Esophagus muscularis mucosa (tissue), 4 donors: ENCODE measurements around the gene ZNF195. TPM values are rescaled to one million over a fixed set of nuclear protein-coding genes. Genes with fewer than 3 reads are reported as not detected.
"Not testable (repeated sequence)": the region's sequence is repeated elsewhere in the genome, so short reads cannot be mapped to it uniquely, and the experiment has no call there.

Experiments
- DNase-seq: peaks from one replicate; pipeline ENCODE4 v3.0.0-alpha.2; 2017; ENCODE audit errors: extremely low spot score
- H3K27ac ChIP-seq, 4 donors: fragments of 200-600 bp; sonication (generic); replicated peaks in 1 of 4; 1 replicate in 3 of 4; 2 replicates in 1 of 4; pipeline ENCODE4 v1.5.1; 2016 to 2019; ENCODE audit warnings: mild to moderate bottlenecking in 1 of 4
- H3K27me3 ChIP-seq, 4 donors: fragments of 200-600 bp; sonication (generic); one replicate each; pipeline versions ENCODE4 v1.5.1 to v1.6.0; 2016 to 2019
- H3K36me3 ChIP-seq, 4 donors: fragments of 200-600 bp; sonication (generic); one replicate each; pipeline ENCODE4 v1.5.1; 2016 to 2019
- H3K4me1 ChIP-seq, 4 donors: fragments of 200-600 bp; sonication (generic); one replicate each; pipeline ENCODE4 v1.5.1; 2016 to 2019
- H3K4me3 ChIP-seq, 4 donors: fragments of 200-600 bp; sonication (generic); 1 replicate in 2 of 4; 2 replicates in 2 of 4; pipeline ENCODE4 v1.5.1; 2016 to 2019; ENCODE audit warnings: mild to moderate bottlenecking in 4 of 4, moderate library complexity in 1 of 4
- H3K9me3 ChIP-seq, 4 donors: fragments of 200-600 bp; sonication (generic); 1 replicate in 3 of 4; 2 replicates in 1 of 4; pipeline ENCODE4 v1.5.1; 2016 to 2019
- CTCF ChIP-seq, 3 experiments: fragments of 200-600 bp in 2 of 3; fragments of 450-650 bp in 1 of 3; sonication (generic) in 2 of 3; IDR thresholded peaks; one replicate each; pipeline ENCODE4 v1.5.1; 2017 to 2019; ENCODE audit warnings: antibody characterized with exemption in 3 of 3, mild to moderate bottlenecking in 2 of 3, moderate library complexity in 1 of 3
- EP300 ChIP-seq: sonication (generic); formaldehyde crosslinking; IDR thresholded peaks from one replicate; pipeline ENCODE4 v1.6.1; 2017; ENCODE audit warnings: antibody characterized with exemption
- POLR2A ChIP-seq: fragments of 450-650 bp; IDR thresholded peaks from one replicate; pipeline ENCODE4 v1.6.1; 2017; ENCODE audit warnings: antibody characterized with exemption, moderate library complexity, mild to moderate bottlenecking, low read depth
- POLR2AphosphoS5 ChIP-seq, 2 donors: sonication (generic); formaldehyde crosslinking; IDR thresholded peaks; one replicate each; pipeline ENCODE4 v1.6.1; 2017; ENCODE audit warnings: antibody characterized with exemption in 2 of 2
- WGBS: methylation state at CpG from one replicate; pipeline ENCODE4 v1.1.5; 2018; 5-methylcytosine and 5-hydroxymethylcytosine counted together
- intact Hi-C: fragments of 100-400 bp; cut with DNase I; formaldehyde crosslinking; loops from one replicate; pipeline ENCODE4 v1.15.1; 2023
- small RNA-seq, 3 donors: library from RNA; depleted of rRNA; stranded (forward); fragments of <200 nt; gene quantifications; one replicate each; pipeline ENCODE3, GENCODE V24; 2016
- total RNA-seq, 4 donors: library from RNA; depleted of rRNA; stranded (reverse); fragments of >200 nt; gene quantifications; one replicate each; pipeline versions ENCODE4 v1.1.0 to v1.2.1, GENCODE V29; 2016

ZNF195 gene
- total RNA-seq, 4 donors from 2014 or later = 9.4 to 15.7 (median 12.5) TPM

GRCh38 chr11:3338569-3339339 lies 40.2 kb downstream of the ZNF195 start:
- intact Hi-C loops = no loop called here
- no peaks in the 10 kb centered on the region for H3K9me3 ChIP-seq
- no peak for TF ChIP-seq EP300
- TF ChIP-seq CTCF (IDR thresholded peaks at IDR 0.05) = no peak
- TF ChIP-seq POLR2A = no peak
- no peak for TF ChIP-seq POLR2AphosphoS5 (IDR thresholded peaks at IDR 0.05)
- H3K4me3 ChIP-seq = no peak overlapping the region
- peaks cover 0 to 37% (median under 1%) of the 10 kb centered on the region in 4 donors for H3K27me3 ChIP-seq
- H3K36me3 ChIP-seq = no peaks in the 10 kb centered on the region
- H3K4me1 ChIP-seq = no peaks in the 10 kb centered on the region
- H3K27ac ChIP-seq = no peak overlapping the region
- no peak for DNase-seq
- 76% methylated on average over 7 of the region's 7 CpGs for WGBS

- intact Hi-C loops, H3K36me3 ChIP-seq, H3K27ac ChIP-seq, DNase-seq, H3K9me3 ChIP-seq, H3K4me1 ChIP-seq, H3K4me3 ChIP-seq: not testable (repeated sequence)
- WGBS = no CpG with 5 or more reads among the region's 10 CpGs
- peaks cover 0 to 31% (median 0%) of the 10 kb centered on the region in 4 donors for H3K27me3 ChIP-seq
Measured at GRCh38 chr11:3336420-3336819, 42.5 kb downstream of the ZNF195 start.

- intact Hi-C loops, H3K4me1 ChIP-seq, H3K9me3 ChIP-seq, H3K27ac ChIP-seq, H3K27me3 ChIP-seq, DNase-seq, H3K4me3 ChIP-seq, H3K36me3 ChIP-seq: not testable (repeated sequence)
- no CpG with 5 or more reads among the region's 8 CpGs for WGBS
Measured at GRCh38 chr11:3333157-3333556, 45.8 kb downstream of the ZNF195 start.

- H3K36me3 ChIP-seq, intact Hi-C loops, H3K4me1 ChIP-seq, H3K27me3 ChIP-seq, H3K27ac ChIP-seq, H3K4me3 ChIP-seq, H3K9me3 ChIP-seq, DNase-seq: not testable (repeated sequence)
- WGBS = no CpG with 5 or more reads among the region's 3 CpGs
Measured at GRCh38 chr11:3331078-3331477, 47.9 kb downstream of the ZNF195 start.

- H3K4me1 ChIP-seq, H3K9me3 ChIP-seq, DNase-seq, H3K36me3 ChIP-seq, intact Hi-C loops, H3K4me3 ChIP-seq, H3K27me3 ChIP-seq, H3K27ac ChIP-seq: not testable (repeated sequence)
- no CpG with 5 or more reads among the region's 12 CpGs for WGBS
Measured at GRCh38 chr11:3330064-3330463, 48.9 kb downstream of the ZNF195 start.

- H3K4me3 ChIP-seq, H3K36me3 ChIP-seq, H3K4me1 ChIP-seq, H3K9me3 ChIP-seq, intact Hi-C loops, H3K27ac ChIP-seq, DNase-seq, H3K27me3 ChIP-seq: not testable (repeated sequence)
- no CpG with 5 or more reads among the region's 4 CpGs for WGBS
Measured at GRCh38 chr11:3328503-3328902, 50.4 kb downstream of the ZNF195 start.

- DNase-seq, H3K9me3 ChIP-seq, H3K36me3 ChIP-seq, H3K27me3 ChIP-seq, H3K4me3 ChIP-seq, H3K4me1 ChIP-seq, H3K27ac ChIP-seq, intact Hi-C loops: not testable (repeated sequence)
- WGBS = no CpG with 5 or more reads among the region's 13 CpGs
Measured at GRCh38 chr11:3326450-3326849, 52.5 kb downstream of the ZNF195 start.

GRCh38 chr11:3324724-3325123 lies 54.2 kb downstream of the ZNF195 start:
- intact Hi-C loops, H3K36me3 ChIP-seq, H3K27ac ChIP-seq, H3K9me3 ChIP-seq, H3K4me3 ChIP-seq, H3K4me1 ChIP-seq, DNase-seq, H3K27me3 ChIP-seq: not testable (repeated sequence)
- no CpG with 5 or more reads among the region's 3 CpGs for WGBS

Small RNAs within 50 kb of the gene (small RNA-seq; reads per million reads assigned to genes)
- 0 reads per million in 3 donors for gene AC123788.2

Other genes starting within 250 kb of the ZNF195 start
- gene OSBPL5, start 213.8 kb downstream of the ZNF195 start, total RNA-seq = 100 to 1,000 TPM in 1 of 4 donors, 10 to 100 TPM in 3; 59.6 to 119 (median 71.7) TPM
- not detected for gene MRGPRG, start 160.3 kb downstream of the ZNF195 start, total RNA-seq
- under 1 TPM in 1 of 4 donors, not detected in 3; 0.46 TPM for gene MRGPRE, start 146.7 kb downstream of the ZNF195 start, total RNA-seq